GM18867 (cell line): Measurements from ENCODE around the gene KRTAP4-3.
"Not testable (repeated sequence)": the region's sequence is repeated elsewhere in the genome, so short reads cannot be mapped to it uniquely, and the experiment has no call there.

Experiments
- ATAC-seq: cut with Tn5 transposase; IDR thresholded peaks from one replicate; pipeline ENCODE4 v1.9.1; 2021; ENCODE audit warnings: mild to moderate bottlenecking, moderate library complexity; ENCODE audit not compliant: unreplicated experiment

Gene KRTAP4-3

GRCh38 chr17:41119696-41120690 is 48.0 kb downstream of the KRTAP4-3 start:
- not testable (repeated sequence) for ATAC-seq

- ATAC-seq, result no peak
These were observed 49.3 kb downstream of the KRTAP4-3 start for GRCh38 chr17:41118721-41119120.

- not testable (repeated sequence) for ATAC-seq
These were observed 50.1 kb downstream of the KRTAP4-3 start, which contains the start of gene KRTAP4-11 for GRCh38 chr17:41117846-41118386. Gene KRTAP4-11, minus strand, starts transcription at chr17:41118373. Its CDS starts 58 bp downstream, at chr17:41118315.
